Gastrocnemius medialis (tissue), 4 donors: ENCODE results near the gene TBP.

ENCODE experiments used
- CTCF ChIP-seq, 5 experiments: fragments of 450-650 bp in 3 of 5; fragments of 200-600 bp in 2 of 5; sonication (generic) in 2 of 5; IDR thresholded peaks in 4 of 5; conservative IDR thresholded peaks in 1 of 5; 1 replicate in 4 of 5; 2 replicates in 1 of 5; pipeline ENCODE4 v1.5.1; 2016 to 2019; ENCODE audit warnings: antibody characterized with exemption in 5 of 5, mild to moderate bottlenecking in 3 of 5, moderate library complexity in 3 of 5
- POLR2A ChIP-seq, 2 donors: fragments of 450-650 bp; IDR thresholded peaks; one replicate each; pipeline ENCODE4 v1.6.1; 2017; ENCODE audit warnings: antibody characterized with exemption in 2 of 2, mild to moderate bottlenecking in 2 of 2, moderate library complexity in 2 of 2

DNA sequence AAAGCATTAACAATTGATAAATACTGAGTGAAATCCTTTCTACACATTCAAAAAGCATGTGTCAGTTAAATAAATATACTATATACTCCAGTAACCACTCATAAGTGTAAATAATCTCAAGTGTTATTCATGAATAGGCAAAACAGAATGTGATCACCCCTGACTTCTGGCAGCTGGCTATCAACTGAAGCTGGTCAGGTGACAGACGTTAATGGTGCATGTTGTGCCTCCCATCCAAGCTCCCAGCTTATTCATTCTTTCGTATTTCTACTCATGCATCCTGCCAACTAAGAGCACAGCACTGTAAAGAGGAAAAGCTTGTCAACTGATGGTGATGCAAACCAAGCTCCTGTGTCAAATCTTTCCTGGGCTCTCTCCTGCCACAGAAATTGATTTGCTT, 8.8 kb upstream of the TBP start:
- TF ChIP-seq CTCF (IDR thresholded peaks at IDR 0.05 in 4 of 5, conservative IDR thresholded peaks at IDR 0.05 in 1 of 5) (no peak), POLR2A (IDR thresholded peaks at IDR 0.05) (no peak)
